ENCODE measurements around the gene DQX1.

DQX1 gene

GRCh38 chr2:74553892-74554819 is 28.1 kb upstream of the DQX1 start, which contains the start of the genes DOK1 and LOXL3:
DOK1 (plus strand) TSS chr2:74554720; CDS start chr2:74554755, 35 bp downstream.
LOXL3 (minus strand) TSS chr2:74553942; CDS start chr2:74552634, 1,308 bp downstream.
- DNase-seq: peak; percentile 32

DNA sequence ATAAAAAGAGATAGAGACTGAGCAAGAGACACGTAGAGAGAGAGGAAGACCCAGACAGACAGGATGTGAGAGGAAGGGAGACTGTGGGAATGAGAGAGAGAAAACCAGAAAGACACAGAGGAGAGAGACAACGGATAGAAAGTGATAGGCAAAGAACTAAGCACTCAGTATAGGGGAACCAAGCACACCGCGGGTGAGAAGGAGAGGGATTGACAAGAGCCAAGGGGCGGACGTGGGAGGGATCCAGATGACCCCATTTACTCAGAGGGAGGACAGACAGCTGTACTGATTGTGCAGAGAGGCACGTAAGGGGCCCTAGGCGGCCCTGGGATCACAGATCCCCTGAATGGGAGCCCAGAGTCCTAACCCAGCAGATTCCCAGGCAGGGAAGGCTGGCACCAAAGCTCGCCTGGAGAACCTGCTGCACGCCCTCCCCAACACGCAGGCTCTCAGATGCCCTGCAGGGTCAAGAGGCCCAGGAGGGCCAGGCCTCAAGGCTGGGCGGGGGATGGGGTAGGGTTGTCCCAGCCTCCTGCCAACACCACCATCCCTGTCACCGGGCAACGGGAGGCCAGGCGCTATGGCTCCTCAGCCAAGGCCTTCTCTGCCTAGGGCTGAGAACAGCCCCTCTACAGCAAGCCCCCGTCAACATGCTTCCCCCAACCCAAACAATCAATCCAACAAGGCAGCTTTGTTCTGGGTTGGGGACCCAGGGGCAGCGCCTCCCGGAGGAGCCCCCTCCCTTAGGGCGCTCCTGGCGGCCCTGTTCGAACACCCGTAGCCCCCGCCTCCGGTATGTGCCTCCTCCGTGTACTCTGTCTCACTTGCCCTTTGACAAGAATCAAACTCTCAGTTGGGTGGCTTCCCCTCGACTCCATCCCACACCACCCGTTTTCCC is 27.1 kb upstream of the DQX1 start:
- DNase-seq: no peak

DNA sequence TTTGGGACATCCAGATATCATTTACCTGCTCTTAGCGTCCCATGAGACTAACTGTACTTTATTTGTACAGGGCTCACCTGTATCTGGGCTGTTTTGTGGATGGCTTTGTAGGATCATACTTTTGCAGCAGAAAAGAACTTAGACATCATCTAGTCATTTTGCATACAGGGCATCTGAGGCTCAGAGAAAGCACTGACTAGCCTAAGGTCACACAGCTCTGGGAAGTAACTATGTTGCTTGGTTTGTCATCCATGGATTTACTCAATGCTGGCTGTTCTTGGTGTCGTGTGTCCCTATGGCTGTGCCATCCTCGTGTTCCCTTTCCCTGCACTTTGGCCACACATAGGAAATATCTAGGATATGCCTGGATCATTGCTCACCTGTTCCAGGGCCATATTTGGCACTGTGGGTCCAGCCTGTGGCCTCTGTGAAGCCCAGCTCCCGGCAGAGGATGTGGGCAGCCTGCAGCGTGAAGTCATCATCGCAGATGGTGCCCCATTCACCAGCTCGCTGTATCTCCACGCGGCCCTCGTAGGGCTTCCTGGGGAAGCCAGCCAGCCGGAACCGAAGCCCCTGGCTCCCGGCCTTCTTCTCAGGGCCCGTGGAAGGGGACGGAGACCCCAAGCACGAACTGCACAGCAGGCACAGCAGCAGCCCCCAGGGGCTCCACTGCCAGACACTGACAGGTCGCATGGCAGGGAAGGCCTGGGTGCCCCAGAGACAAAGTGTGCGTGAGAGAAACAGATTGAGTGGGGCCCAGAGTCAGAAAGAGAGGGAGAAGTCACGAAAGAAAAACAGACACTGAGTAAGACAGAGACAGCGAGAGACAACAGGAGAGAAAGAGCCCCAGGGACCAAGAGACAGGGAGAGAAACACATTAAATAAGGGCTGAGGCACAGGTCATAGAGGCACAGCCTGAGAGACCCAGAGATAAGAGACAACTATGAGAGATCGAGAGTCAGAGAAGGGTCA is 26.2 kb upstream of the DQX1 start:
- no peak for DNase-seq

- no peak for DNase-seq
Measured at GRCh38 chr2:74551530-74551929, 25.5 kb upstream of the DQX1 start.

- no peak for DNase-seq
Measured at GRCh38 chr2:74550231-74550630, 24.2 kb upstream of the DQX1 start.

DNA sequence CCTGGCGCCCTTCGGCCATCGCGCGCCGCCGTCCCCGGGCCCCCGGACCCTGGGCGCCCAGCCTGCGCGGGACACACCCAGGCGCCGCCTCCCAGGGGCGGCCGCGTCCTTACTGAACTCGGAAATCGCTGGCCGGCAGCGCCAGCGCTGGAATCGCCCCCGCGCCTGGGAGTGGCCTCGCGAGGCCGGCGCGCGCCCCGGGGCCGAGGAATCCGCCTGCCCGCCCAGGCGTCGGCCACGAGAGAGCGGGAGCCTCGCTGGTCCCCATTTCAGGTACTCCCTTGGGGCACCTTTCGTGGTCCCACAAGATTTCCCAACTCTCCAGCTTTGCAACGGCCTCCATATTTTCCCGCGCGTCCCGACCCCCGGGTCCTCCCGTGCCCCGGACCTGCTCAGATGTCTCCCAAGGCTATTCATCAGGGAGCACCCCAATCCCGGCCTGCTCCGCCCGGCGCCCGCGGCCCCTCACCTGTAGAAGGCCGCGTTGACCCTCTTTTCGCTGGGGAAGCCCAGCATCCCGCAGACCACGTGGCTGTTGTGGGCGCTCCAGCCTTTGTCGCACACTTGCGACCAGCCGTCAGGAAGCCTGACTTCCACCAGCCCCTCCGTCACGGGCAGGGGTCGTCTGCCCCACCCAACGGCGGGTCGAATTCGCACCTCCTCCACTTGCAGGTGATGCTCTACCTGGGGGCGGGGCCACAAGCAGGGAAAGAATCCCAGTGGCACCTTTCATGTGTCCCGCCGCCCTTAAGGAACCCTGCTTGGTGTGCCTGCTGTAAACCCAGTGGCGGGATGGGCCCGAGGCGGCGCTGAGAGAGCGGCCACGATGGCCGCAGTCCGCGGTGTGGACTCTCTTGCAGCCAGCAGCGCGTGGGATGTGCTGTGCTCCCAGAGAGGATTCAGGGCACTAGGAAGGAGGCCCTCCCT is 23.1 kb upstream of the DQX1 start:
- DNase-seq: peak; percentile 22

- DNase-seq: peak; percentile 41
Measured at GRCh38 chr2:74548285-74548899, 22.4 kb upstream of the DQX1 start.

DNA sequence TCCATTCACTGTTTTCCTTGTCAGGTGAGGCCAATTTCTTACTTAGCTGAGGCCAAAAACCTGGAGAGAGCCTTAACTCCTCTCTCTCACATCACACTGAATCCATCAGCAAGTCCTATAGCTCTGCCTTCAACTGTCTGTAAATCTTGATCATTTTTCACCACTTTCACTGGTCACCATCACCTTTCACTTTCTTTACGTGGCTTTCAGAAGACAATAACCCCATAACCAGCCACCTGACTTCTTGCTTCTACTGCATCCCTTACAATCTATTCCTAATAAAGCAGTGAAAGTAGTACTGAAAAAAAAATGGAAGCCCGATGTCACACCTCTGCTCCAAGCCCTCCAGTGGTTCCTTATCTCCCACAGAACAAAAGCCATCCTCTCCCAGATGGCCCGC is 20.0 kb upstream of the DQX1 start:
- DNase-seq: no peak

- no peak for DNase-seq
Measured at GRCh38 chr2:74544634-74545033, 18.6 kb upstream of the DQX1 start.

GRCh38 chr2:74542978-74543377 is 16.9 kb upstream of the DQX1 start:
- DNase-seq: no peak

- no peak for DNase-seq
Measured at GRCh38 chr2:74540291-74540690, 14.3 kb upstream of the DQX1 start.

DNA sequence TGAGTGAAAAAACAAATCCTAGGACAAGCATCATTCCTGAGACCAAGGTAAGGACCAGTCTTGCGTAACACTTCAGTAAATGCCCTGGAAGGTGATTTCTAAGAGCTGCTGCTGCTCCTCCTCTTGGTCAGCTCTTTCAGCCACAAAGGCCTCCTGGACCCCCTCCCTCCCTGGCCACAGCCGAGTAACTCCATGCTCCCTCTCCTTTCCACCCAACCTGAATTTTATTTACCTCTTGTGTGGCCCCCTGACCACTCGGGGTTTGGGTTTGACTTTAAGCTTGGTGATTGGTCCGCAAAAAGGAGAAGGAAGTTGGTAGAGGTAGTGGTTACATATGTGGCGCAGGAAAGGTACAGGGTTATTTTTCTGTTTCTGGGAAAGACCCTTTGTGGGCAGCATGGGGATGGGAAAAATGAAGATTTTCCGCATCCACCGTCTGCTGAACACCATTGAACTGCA is 12.9 kb upstream of the DQX1 start:
- no peak for DNase-seq

GRCh38 chr2:74537140-74537539 is 11.1 kb upstream of the DQX1 start:
- DNase-seq: no peak

DNA sequence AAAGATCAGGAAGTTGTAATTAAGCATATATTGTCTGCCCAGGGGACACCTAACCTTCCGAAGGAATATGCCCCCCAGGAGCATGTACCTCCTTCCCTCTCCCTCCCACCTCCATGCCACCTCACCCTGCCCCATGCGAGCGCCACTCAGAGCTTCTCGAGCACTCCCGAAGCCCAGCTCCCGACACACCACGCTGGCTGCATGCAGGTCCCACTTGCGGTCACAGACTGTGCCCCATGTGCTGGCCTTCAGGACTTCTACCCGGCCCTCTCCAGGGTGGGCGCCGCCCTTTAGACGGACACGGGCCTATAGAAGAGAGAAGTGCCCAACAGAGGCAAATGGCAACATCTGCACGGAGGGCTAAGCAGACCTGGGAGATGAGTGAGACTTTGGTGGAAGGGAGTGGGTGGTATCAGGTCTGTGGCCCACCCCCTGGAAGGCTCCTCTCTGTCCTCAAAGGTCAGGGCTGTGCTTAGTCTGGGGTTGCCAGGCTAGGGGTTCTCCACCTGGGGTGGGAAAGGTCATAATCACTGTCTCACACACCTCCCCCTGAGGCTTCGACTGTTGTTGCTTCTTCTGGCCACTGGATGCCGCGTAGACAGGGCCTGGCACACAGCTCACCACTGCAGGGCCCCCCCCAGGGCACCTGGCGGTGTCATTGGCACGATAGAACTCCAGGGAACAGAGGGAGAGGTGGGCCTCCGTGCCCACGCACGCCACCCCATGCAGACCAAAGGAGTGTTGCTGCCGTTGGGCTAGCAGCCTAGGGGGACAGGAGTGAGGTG is 10.3 kb upstream of the DQX1 start:
- DNase-seq: no peak

DNA sequence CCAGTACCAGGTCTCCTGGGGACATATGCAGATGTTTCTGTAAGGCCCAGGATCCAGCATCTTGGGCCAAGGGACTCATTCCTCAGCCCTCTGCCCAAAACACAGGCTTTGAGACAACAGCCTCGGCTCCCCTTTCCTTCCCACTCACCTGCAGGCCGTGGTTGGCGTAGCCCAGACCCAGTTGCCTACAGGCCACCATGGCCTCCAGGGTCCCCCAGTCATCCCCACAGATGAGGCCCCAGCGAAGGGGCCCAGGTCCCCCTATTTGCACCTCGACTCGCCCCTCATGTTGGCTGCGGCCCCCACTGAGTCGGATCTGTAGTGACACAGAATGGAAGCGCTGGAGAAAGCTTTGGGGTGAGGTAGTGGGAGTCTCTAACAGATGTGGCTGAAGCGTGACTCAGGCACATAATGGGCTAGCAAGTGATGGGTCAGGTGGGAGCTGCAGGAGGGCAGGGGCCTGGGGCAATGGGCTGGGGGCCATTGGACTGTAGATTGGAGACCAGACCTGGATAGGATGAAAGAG is 9.5 kb upstream of the DQX1 start:
- no peak for DNase-seq

DNA sequence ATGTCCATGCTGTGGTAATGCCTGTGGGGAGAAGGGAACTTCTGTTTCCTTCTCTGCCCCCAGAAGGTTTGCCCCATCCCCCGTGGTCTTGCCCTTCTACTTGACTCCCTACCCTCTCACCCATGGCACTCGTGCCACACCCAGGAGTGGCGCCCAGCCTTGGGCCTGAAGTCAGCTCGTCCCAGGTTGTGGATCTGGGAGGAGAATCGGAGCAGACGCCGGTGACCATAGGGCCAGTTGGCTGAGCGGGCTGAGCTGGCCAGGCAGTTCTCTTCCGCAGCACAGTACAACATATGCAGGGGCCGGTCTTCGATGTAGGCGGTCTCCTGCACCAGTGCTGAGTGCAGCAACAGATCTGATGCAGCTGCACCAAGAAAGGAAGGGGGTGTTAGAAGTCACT is 8.4 kb upstream of the DQX1 start:
- no peak for DNase-seq

GRCh38 chr2:74533464-74533863 is 7.4 kb upstream of the DQX1 start:
- no peak for DNase-seq

DNA sequence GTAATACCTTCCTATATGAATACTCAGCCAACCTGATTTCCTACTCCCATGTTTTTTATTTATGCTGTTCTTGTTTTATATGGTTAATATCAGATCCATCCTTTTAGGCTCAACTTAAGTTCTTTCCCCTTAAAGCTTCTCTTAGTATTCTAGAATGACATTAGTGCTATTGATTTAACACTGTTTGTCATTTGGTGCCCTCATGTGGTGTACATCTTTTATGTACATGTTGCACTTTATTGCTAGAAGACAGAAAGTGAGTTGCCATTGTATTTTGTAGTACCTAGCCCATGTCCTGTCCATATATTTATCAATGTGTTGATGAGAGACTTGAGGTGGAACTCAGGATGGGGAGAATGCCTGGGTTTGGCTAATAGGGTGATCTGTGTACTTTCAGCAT is 6.2 kb upstream of the DQX1 start:
- DNase-seq: peak; percentile 8

- no peak for DNase-seq
Measured at GRCh38 chr2:74531666-74532065, 5.6 kb upstream of the DQX1 start.

Data from NCI-H748 treated with DMSO at 0.1 percent for 48 hours (cell line).